ENCODE results near the gene ERI3.

DNA sequence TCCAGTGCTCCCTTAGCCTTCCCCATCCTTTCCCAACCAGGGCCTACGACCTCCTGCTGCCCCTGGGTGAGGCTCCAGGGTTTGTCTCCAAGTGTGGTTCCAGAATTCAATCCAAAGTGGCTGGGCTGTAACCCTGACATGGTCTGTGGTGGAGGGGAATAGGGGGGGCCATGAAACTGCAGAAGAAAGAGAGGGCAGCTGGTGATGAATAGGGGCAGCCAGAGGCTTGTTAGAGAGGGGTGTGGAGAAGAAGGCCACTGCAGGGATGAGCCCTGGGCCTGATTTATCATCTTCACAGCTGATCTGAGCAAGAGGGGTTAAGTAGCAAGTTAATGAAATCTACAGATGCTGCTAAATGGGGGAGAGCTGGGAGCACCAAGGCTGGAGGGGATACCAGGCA, 12.9 kb upstream of the ERI3 start:
- TF ChIP-seq, protein P1, sequence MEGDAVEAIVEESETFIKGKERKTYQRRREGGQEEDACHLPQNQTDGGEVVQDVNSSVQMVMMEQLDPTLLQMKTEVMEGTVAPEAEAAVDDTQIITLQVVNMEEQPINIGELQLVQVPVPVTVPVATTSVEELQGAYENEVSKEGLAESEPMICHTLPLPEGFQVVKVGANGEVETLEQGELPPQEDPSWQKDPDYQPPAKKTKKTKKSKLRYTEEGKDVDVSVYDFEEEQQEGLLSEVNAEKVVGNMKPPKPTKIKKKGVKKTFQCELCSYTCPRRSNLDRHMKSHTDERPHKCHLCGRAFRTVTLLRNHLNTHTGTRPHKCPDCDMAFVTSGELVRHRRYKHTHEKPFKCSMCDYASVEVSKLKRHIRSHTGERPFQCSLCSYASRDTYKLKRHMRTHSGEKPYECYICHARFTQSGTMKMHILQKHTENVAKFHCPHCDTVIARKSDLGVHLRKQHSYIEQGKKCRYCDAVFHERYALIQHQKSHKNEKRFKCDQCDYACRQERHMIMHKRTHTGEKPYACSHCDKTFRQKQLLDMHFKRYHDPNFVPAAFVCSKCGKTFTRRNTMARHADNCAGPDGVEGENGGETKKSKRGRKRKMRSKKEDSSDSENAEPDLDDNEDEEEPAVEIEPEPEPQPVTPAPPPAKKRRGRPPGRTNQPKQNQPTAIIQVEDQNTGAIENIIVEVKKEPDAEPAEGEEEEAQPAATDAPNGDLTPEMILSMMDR (IDR thresholded peaks at IDR 0.05), result no peak
- TF ChIP-seq POLR2A (IDR thresholded peaks at IDR 0.05), result no peak

Data from gastroesophageal sphincter (tissue), 3 donors.